ENCODE results near the gene TTC5.
"Not testable (repeated sequence)": the region's sequence is repeated elsewhere in the genome, so short reads cannot be mapped to it uniquely, and the experiment has no call there.

Gene TTC5

DNA sequence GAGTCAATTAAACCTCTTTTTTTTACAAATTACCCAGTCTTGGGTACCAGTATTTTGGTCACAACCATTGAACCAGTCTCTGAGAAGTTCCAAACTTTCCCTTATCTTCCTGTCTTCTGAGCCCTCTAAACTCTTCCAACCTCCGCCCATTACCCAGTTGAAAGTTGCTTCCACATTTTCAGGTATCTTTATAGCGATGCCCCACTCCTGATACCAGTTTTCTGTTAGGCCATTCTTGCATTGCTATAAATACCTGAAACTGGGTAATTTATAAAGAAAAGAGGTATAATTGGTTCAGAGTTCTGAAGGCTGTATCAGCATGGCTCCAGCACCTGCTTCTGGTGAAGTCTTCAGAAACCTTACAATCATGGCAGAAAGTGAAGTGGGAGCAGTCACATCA lies 31.7 kb downstream of the TTC5 start:
- in situ Hi-C loops (cut with HindIII; ENCODE audit: low pct_ligation_motif_present, low sequenced_read_pairs): no loop called here
- Histone ChIP-seq H3K27me3 (replicated peaks) (no peaks in the 10 kb centered on the region), H3K27ac (no peak overlapping the region), H3K36me3 (replicated peaks) (no peaks in the 10 kb centered on the region), H3K4me3 (ENCODE audit: low read depth, low read length) (no peak overlapping the region)
- DNase-seq: no peak
- TF ChIP-seq CTCF (IDR thresholded peaks at IDR 0.05; ENCODE audit: low read depth, low read length, missing control alignments): no peak

DNA sequence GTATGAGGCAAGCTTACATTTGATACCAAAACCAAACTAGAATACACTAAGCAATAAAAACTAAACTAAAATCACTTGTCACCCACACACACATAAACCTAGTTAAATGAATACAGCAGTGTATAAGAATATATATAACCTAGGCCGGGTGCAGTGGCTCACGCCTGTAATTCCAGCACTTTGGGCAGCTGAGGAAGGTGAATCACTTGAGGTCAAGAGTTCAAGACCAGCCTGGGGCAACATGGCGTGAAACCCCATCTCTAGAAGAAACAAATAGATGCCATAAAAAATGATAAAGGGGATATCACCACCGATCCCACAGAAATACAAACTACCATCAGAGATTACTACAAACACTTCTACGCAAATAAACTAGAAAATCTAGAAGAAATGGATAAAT lies 41.4 kb downstream of the TTC5 start:
- H3K27me3 ChIP-seq (replicated peaks); H3K27ac ChIP-seq; in situ Hi-C loops (cut with HindIII; ENCODE audit: low pct_ligation_motif_present, low sequenced_read_pairs); DNase-seq; H3K36me3 ChIP-seq (replicated peaks); H3K4me3 ChIP-seq (ENCODE audit: low read depth, low read length): not testable (repeated sequence)

- Histone ChIP-seq H3K27me3 (replicated peaks) (no peaks in the 10 kb centered on the region), H3K36me3 (replicated peaks) (no peaks in the 10 kb centered on the region), H3K4me3 (ENCODE audit: low read depth, low read length) (no peak overlapping the region), H3K27ac (no peak overlapping the region)
- DNase-seq: peak; percentile 27
- no peak for TF ChIP-seq CTCF (IDR thresholded peaks at IDR 0.05; ENCODE audit: low read depth, low read length, missing control alignments)
- in situ Hi-C loops (cut with HindIII; ENCODE audit: low pct_ligation_motif_present, low sequenced_read_pairs): no loop called here
These were observed 43.1 kb downstream of the TTC5 start for GRCh38 chr14:20262642-20263128.

DNA sequence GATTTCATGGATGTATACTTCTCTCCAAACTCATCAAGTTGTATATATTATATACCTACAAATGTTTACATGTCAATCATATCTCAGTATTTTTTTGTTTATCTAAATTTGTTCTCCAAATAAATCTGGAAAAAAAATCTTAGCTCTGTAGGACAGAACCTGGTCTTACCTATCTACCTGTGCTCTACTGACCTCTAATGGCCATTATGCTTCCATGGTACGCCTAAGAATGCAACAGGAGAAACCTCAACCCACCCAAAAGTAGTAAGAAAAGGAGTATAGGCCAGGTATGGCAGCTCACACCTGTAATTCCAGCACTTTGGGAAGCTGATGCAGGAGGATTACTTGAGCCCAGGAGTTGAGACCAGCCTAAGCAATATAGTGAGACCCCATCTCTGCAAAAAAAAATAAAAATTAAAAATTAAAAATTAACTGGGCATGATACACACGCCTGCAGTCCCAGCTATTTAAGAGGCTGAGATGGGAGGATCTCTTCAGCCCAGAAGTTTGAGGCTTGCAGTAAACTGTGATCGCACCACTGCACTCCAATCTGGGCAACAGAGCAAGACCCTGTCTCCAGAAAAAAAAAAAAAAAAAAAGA lies 58.0 kb downstream of the TTC5 start:
- TF ChIP-seq CTCF (IDR thresholded peaks at IDR 0.05; ENCODE audit: low read depth, low read length, missing control alignments): no peak
- Histone ChIP-seq H3K27ac (no peak overlapping the region), H3K36me3 (replicated peaks) (no peaks in the 10 kb centered on the region), H3K27me3 (replicated peaks) (no peaks in the 10 kb centered on the region), H3K4me3 (ENCODE audit: low read depth, low read length) (no peak overlapping the region)
- no peak for DNase-seq
- in situ Hi-C loops (cut with HindIII; ENCODE audit: low pct_ligation_motif_present, low sequenced_read_pairs): no loop called here

Measured in brain microvascular endothelial cell (primary cell).